ENCODE results near the gene OR52I1. TPM values are rescaled to one million over a fixed set of nuclear protein-coding genes. Genes with fewer than 3 reads are reported as not detected.

The OR52I1 gene
- total and polyA plus RNA-seq, 10 of the 15 experiments (the other 5 are each of a cell fraction or from before 2014, with no cell fraction given) = not detected

DNA sequence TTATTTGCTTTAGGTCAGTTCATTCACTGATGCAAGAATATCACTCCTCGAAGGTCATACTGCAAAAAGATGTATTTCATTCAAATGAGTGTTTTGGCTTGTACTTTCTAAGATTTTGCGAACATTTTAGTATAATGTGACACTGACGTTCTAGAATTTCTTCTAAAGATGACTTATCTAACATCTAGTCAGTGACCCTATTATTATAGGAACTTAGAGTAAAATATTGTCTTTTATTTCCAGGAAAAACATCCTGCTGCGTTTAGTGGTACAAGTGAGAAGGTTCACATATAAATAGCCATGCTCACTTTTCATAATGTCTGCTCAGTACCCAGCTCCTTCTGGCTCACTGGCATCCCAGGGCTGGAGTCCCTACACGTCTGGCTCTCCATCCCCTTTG lies 48.9 kb upstream of the OR52I1 start, which contains the start of gene OR52M1:
TSS of gene OR52M1 (plus strand) at position 301 of the 400 bp plus-strand sequence. CDS start at position 301, 0 bp downstream.
- no peaks in the 10 kb centered on the region for H3K79me2 ChIP-seq (ENCODE audit: control insufficient read depth, insufficient read depth, low read length)
- H3K4me3 ChIP-seq = no peak within 1 kb of the TSS; the same call in 1 of the 2 replicates
- ATAC-seq (no peak), FAIRE-seq (no peak), DNase-seq (ENCODE audit: low read depth, low spot score) (no peak)
- no peaks in the 10 kb centered on the region for H3K36me3 ChIP-seq (ENCODE audit: control insufficient read depth in 2 of 2, insufficient read depth in 2 of 2, low read length in 1 of 2)
- in situ Hi-C loops (cut with MboI) = loop anchor here (5.0 kb wide), 1 partner anchor 363 kb away; no protein-coding TSS in a partner anchor
- no peak within 1 kb of the TSS for H3K27ac ChIP-seq (ENCODE audit: control insufficient read depth, insufficient read depth)
- H4K20me1 ChIP-seq (ENCODE audit: control insufficient read depth, insufficient read depth) = no peaks in the 10 kb centered on the region
- CTCF ChIA-PET = interaction anchor here (7.7 kb wide), 1 partner anchor 360 kb away, joined by 122 read pairs; no protein-coding TSS in a partner anchor
- WGBS (ENCODE audit: insufficient coverage, insufficient replicate concordance, low lambda C conversion rate, missing lambda C conversion rate) = 17% methylated on average over 5 of the region's 5 CpGs
- no peak for TF ChIP-seq PML (IDR thresholded peaks at IDR 0.05; ENCODE audit: low read length)
- TF ChIP-seq, protein P1, sequence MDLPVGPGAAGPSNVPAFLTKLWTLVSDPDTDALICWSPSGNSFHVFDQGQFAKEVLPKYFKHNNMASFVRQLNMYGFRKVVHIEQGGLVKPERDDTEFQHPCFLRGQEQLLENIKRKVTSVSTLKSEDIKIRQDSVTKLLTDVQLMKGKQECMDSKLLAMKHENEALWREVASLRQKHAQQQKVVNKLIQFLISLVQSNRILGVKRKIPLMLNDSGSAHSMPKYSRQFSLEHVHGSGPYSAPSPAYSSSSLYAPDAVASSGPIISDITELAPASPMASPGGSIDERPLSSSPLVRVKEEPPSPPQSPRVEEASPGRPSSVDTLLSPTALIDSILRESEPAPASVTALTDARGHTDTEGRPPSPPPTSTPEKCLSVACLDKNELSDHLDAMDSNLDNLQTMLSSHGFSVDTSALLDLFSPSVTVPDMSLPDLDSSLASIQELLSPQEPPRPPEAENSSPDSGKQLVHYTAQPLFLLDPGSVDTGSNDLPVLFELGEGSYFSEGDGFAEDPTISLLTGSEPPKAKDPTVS (IDR thresholded peaks at IDR 0.05; ENCODE audit: low read depth, low read length) = no peak
- TF ChIP-seq CBX5 (IDR thresholded peaks at IDR 0.05; ENCODE audit: low read depth) = no peak
- TF ChIP-seq TARDBP (IDR thresholded peaks at IDR 0.05; ENCODE audit: borderline replicate concordance) = no peak
- TF ChIP-seq, protein P2, sequence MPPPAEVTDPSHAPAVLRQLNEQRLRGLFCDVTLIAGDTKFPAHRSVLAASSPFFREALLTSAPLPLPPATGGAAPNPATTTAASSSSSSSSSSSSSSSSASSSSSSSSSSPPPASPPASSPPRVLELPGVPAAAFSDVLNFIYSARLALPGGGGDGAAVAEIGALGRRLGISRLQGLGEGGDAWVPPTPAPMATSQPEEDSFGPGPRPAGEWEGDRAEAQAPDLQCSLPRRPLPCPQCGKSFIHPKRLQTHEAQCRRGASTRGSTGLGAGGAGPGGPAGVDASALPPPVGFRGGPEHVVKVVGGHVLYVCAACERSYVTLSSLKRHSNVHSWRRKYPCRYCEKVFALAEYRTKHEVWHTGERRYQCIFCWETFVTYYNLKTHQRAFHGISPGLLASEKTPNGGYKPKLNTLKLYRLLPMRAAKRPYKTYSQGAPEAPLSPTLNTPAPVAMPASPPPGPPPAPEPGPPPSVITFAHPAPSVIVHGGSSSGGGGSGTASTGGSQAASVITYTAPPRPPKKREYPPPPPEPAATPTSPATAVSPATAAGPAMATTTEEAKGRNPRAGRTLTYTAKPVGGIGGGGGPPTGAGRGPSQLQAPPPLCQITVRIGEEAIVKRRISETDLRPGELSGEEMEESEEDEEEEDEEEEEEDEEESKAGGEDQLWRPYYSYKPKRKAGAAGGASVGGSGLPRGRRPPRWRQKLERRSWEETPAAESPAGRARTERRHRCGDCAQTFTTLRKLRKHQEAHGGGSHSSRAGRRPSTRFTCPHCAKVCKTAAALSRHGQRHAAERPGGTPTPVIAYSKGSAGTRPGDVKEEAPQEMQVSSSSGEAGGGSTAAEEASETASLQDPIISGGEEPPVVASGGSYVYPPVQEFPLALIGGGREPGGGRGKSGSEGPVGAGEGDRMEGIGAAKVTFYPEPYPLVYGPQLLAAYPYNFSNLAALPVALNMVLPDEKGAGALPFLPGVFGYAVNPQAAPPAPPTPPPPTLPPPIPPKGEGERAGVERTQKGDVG (CRISPR knock-in tag; IDR thresholded peaks at IDR 0.05) = no peak
- no peak for TF ChIP-seq PAX8 (IDR thresholded peaks at IDR 0.05)
- no peak for TF ChIP-seq RAD21 (IDR thresholded peaks at IDR 0.05; ENCODE audit: insufficient read depth, low read depth, low read length)
- no peak within 1 kb of the TSS for H2AFZ ChIP-seq (ENCODE audit: control insufficient read depth, low read depth, low read length)
- intact Hi-C loops (cut with micrococcal nuclease; ENCODE audit: unreplicated experiment) = no loop called here
- H3K27me3 ChIP-seq (replicated peaks in 1 of 2; ENCODE audit: control insufficient read depth in 2 of 2, insufficient read depth in 2 of 2, low read length in 1 of 2) = no peaks in the 10 kb centered on the region; a peak in 1 of 4 replicates
- BruUV-seq (replicated peaks) = no TSS peak
- no peak within 1 kb of the TSS for H3K9ac ChIP-seq (ENCODE audit: control insufficient read depth, insufficient read depth, low read length)
- POLR2A ChIA-PET = no interaction called here
- no peak within 1 kb of the TSS for H3K4me2 ChIP-seq (ENCODE audit: control insufficient read depth, insufficient read depth)
- H3K4me1 ChIP-seq (ENCODE audit: control insufficient read depth, insufficient read depth, low read length) = no peaks in the 10 kb centered on the region
- RAD21 ChIA-PET (ENCODE audit: unreplicated experiment) = no interaction called here
- H3K9me3 ChIP-seq (replicated peaks; ENCODE audit: control insufficient read depth, insufficient read depth, low read length) = no peaks in the 10 kb centered on the region
- SMC1A ChIA-PET (ENCODE audit: uncharacterized antibody, unreplicated experiment) = interaction anchor here (0.5 kb wide), 1 partner anchor 339 kb away, joined by 3 read pairs; no protein-coding TSS in a partner anchor

Data from GM12878 (cell line).